Progenitor cell of endocrine pancreas (in vitro differentiated cells): ENCODE data around the gene OR52I1. TPM values are rescaled to one million over a fixed set of nuclear protein-coding genes. Genes with fewer than 3 reads are reported as not detected.

Experiments
- DNase-seq: peaks from one replicate; pipeline ENCODE4 v3.0.0; 2021; ENCODE audit warnings: low spot score; ENCODE audit not compliant: unreplicated experiment
- H3K27ac Mint-ChIP-seq: 2 replicates; pipeline ENCODE4 v1.8.0; 2021; ENCODE audit warnings: mild to moderate bottlenecking, moderate library complexity, mixed read lengths
- H3K27me3 Mint-ChIP-seq: 2 replicates; pipeline ENCODE4 v1.8.0; 2021; ENCODE audit warnings: mixed read lengths
- H3K36me3 Mint-ChIP-seq: 2 replicates; pipeline ENCODE4 v1.8.0; 2022; ENCODE audit warnings: mixed read lengths; ENCODE audit not compliant: insufficient read depth
- H3K4me1 Mint-ChIP-seq: 2 replicates; pipeline ENCODE4 v1.8.0; 2021; ENCODE audit warnings: low read depth, mixed read lengths
- H3K4me3 Mint-ChIP-seq: 2 replicates; pipeline ENCODE4 v1.8.0; 2021; ENCODE audit warnings: low read depth, mild to moderate bottlenecking, moderate library complexity, mixed read lengths
- H3K9me3 Mint-ChIP-seq: 2 replicates; pipeline ENCODE4 v1.8.0; 2021; ENCODE audit warnings: low read depth, mixed read lengths
- total RNA-seq: library from RNA; stranded (reverse); gene quantifications from 2 replicates; pipeline ENCODE4 v1.2.1, GENCODE V29; 2021
- TF ChIP-seq, protein P1 (sequence below): fragments of 200-600 bp; sonication (generic); IDR thresholded peaks from one replicate; pipeline ENCODE4 v1.5.0; 2021; ENCODE audit warnings: antibody characterized with exemption, mild to moderate bottlenecking; ENCODE audit not compliant: unreplicated experiment

The OR52I1 gene
- total RNA-seq, 1 donor from 2014 or later, result not detected

DNA sequence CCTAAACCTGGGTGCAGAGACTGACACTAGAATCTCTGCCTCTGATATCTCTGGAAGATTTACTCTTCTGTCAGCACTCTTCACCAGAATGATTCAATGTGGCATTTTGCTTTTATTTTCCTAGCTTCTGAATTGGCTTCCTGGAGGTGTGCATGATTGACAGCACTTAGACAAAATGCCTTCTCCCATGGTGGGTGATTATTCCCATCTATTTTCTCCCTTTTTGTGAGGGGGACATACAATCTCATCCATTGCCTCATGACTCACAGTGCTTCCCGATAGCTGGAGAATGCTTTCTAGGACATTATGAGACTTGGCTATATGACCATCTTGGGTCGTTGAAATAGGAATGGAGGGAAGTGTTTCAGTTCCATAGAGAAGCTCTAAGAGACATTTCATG, 18.1 kb downstream of the OR52I1 start:
- Mint-ChIP-seq H3K36me3 (no peaks in the 10 kb centered on the region), H3K27ac (no peak overlapping the region), H3K4me3 (no peak overlapping the region), H3K4me1 (peaks cover 5% of the 10 kb centered on the region), H3K9me3 (no peaks in the 10 kb centered on the region), H3K27me3 (peaks cover 17% of the 10 kb centered on the region)
- no peak for DNase-seq
- TF ChIP-seq, protein P1, sequence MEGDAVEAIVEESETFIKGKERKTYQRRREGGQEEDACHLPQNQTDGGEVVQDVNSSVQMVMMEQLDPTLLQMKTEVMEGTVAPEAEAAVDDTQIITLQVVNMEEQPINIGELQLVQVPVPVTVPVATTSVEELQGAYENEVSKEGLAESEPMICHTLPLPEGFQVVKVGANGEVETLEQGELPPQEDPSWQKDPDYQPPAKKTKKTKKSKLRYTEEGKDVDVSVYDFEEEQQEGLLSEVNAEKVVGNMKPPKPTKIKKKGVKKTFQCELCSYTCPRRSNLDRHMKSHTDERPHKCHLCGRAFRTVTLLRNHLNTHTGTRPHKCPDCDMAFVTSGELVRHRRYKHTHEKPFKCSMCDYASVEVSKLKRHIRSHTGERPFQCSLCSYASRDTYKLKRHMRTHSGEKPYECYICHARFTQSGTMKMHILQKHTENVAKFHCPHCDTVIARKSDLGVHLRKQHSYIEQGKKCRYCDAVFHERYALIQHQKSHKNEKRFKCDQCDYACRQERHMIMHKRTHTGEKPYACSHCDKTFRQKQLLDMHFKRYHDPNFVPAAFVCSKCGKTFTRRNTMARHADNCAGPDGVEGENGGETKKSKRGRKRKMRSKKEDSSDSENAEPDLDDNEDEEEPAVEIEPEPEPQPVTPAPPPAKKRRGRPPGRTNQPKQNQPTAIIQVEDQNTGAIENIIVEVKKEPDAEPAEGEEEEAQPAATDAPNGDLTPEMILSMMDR, result no peak

GRCh38 chr11:4615856-4616444, 22.1 kb downstream of the OR52I1 start:
- no peak for DNase-seq
- TF ChIP-seq, protein P1, result no peak
- Mint-ChIP-seq H3K27ac (no peak overlapping the region), H3K36me3 (no peaks in the 10 kb centered on the region), H3K27me3 (peaks cover 14% of the 10 kb centered on the region), H3K4me3 (no peak overlapping the region), H3K9me3 (no peaks in the 10 kb centered on the region), H3K4me1 (no peaks in the 10 kb centered on the region)

DNA sequence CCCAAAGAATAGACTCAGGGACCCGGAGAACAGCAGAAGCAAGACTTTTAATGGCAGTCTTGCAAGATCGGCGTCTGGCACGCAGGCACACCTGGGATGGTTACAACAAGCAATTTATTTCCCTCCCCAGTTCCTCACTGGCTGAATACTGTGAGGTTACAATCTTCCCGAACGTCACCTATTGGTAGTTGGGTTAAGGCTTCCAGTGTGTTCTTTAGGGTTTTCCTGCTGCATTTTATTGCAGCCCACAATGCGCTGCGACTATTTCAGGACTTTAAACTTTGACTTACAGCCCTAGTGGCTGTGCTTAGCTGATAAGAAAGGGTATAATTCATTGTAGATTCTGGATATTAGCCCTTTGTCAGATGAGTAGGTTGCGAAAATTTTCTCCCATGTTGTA, 25.7 kb downstream of the OR52I1 start:
- TF ChIP-seq, protein P1, result no peak
- DNase-seq, result no peak
- Mint-ChIP-seq H3K4me1 (no peaks in the 10 kb centered on the region), H3K27ac (no peak overlapping the region), H3K27me3 (peaks cover 5% of the 10 kb centered on the region), H3K36me3 (no peaks in the 10 kb centered on the region), H3K4me3 (no peak overlapping the region), H3K9me3 (no peaks in the 10 kb centered on the region)

GRCh38 chr11:4626207-4627099, 32.6 kb downstream of the OR52I1 start:
- Mint-ChIP-seq H3K9me3 (no peaks in the 10 kb centered on the region), H3K4me1 (peaks cover 3% of the 10 kb centered on the region), H3K36me3 (no peaks in the 10 kb centered on the region), H3K4me3 (no peak overlapping the region), H3K27me3 (peaks cover 5% of the 10 kb centered on the region), H3K27ac (no peak overlapping the region)
- TF ChIP-seq, protein P1, result peak; percentile 81
- peak; percentile 68 for DNase-seq

GRCh38 chr11:4636136-4636535, 42.3 kb downstream of the OR52I1 start:
- no peak for DNase-seq
- H3K4me3 Mint-ChIP-seq, result no peak overlapping the region
- H3K36me3 Mint-ChIP-seq, result no peaks in the 10 kb centered on the region
- peaks cover 4% of the 10 kb centered on the region for H3K27me3 Mint-ChIP-seq
- no peak overlapping the region for H3K27ac Mint-ChIP-seq
- no peaks in the 10 kb centered on the region for H3K9me3 Mint-ChIP-seq
- H3K4me1 Mint-ChIP-seq, result no peaks in the 10 kb centered on the region
- TF ChIP-seq, protein P1, result no peak
